Measurements from ENCODE around the gene WT1. TPM values are rescaled to one million over a fixed set of nuclear protein-coding genes. Genes with fewer than 3 reads are reported as not detected.

The WT1 gene
- total and polyA plus RNA-seq, 2 donors from 2014 or later = 0.66 to 15.0 TPM

GRCh38 chr11:32420139-32420538 lies 15.2 kb downstream of the WT1 start:
- FAIRE-seq (no peak), DNase-seq (no peak)

GRCh38 chr11:32418836-32419235 lies 16.5 kb downstream of the WT1 start:
- Histone ChIP-seq H3K9ac (ENCODE audit: low read length in 3 of 3) (no peak overlapping the region), H3K27me3 (ENCODE audit: control insufficient read depth, insufficient read depth, low read length) (no peaks in the 10 kb centered on the region), H3K36me3 (ENCODE audit: control insufficient read depth in 2 of 3, insufficient read depth in 3 of 3, low read length in 3 of 3) (peaks cover 0 to 11% (median 0%) of the 10 kb centered on the region in 3 donors), H3K27ac (ENCODE audit: low read depth in 2 of 2, low read length in 2 of 2) (no peak overlapping the region), H3K9me3 (ENCODE audit: control insufficient read depth in 2 of 3, insufficient read depth in 1 of 3, low read length in 3 of 3) (no peaks in the 10 kb centered on the region), H3K4me1 (ENCODE audit: control insufficient read depth in 2 of 3, insufficient read depth in 2 of 3, low read depth in 1 of 3, low read length in 3 of 3) (peaks cover 0 to 9% (median 2%) of the 10 kb centered on the region in 3 donors), H3K4me3 (ENCODE audit: low read length in 3 of 3) (peak overlapping the region in 1 of 3 donors; percentile 12)
- TF ChIP-seq CTCF (IDR thresholded peaks at IDR 0.05; ENCODE audit: borderline replicate concordance, extremely low read depth, insufficient read depth) = no peak
- intact Hi-C loops (cut with DNase I) = no loop called here
- no peak for FAIRE-seq
- DNase-seq = peak in 1 of 5 donors; percentile 40

More at GRCh38 chr11:32420139-32420538, 15.2 kb downstream of the WT1 start:
- Histone ChIP-seq H3K9ac (ENCODE audit: low read length in 3 of 3) (no peak overlapping the region), H3K4me3 (ENCODE audit: low read length in 3 of 3) (no peak overlapping the region), H3K36me3 (ENCODE audit: control insufficient read depth in 2 of 3, insufficient read depth in 3 of 3, low read length in 3 of 3) (peaks cover 0 to 13% (median 0%) of the 10 kb centered on the region in 3 donors), H3K4me1 (ENCODE audit: control insufficient read depth in 2 of 3, insufficient read depth in 2 of 3, low read depth in 1 of 3, low read length in 3 of 3) (peaks cover 0 to 9% (median 2%) of the 10 kb centered on the region in 3 donors), H3K9me3 (ENCODE audit: control insufficient read depth in 2 of 3, insufficient read depth in 1 of 3, low read length in 3 of 3) (no peaks in the 10 kb centered on the region), H3K27ac (ENCODE audit: low read depth in 2 of 2, low read length in 2 of 2) (no peak overlapping the region), H3K27me3 (ENCODE audit: control insufficient read depth, insufficient read depth, low read length) (no peaks in the 10 kb centered on the region)
- TF ChIP-seq CTCF (IDR thresholded peaks at IDR 0.05; ENCODE audit: borderline replicate concordance, extremely low read depth, insufficient read depth) = no peak
- intact Hi-C loops (cut with DNase I) = no loop called here

- DNase-seq = peak in 2 of 5 donors; percentile 81 to 84
- Histone ChIP-seq H3K36me3 (ENCODE audit: control insufficient read depth in 2 of 3, insufficient read depth in 3 of 3, low read length in 3 of 3) (peaks cover 0 to 11% (median 0%) of the 10 kb centered on the region in 3 donors), H3K4me1 (ENCODE audit: control insufficient read depth in 2 of 3, insufficient read depth in 2 of 3, low read depth in 1 of 3, low read length in 3 of 3) (peaks cover 0 to 9% (median 2%) of the 10 kb centered on the region in 3 donors), H3K27ac (ENCODE audit: low read depth in 2 of 2, low read length in 2 of 2) (no peak overlapping the region), H3K9me3 (ENCODE audit: control insufficient read depth in 2 of 3, insufficient read depth in 1 of 3, low read length in 3 of 3) (no peaks in the 10 kb centered on the region), H3K27me3 (ENCODE audit: control insufficient read depth, insufficient read depth, low read length) (no peaks in the 10 kb centered on the region), H3K9ac (ENCODE audit: low read length in 3 of 3) (no peak overlapping the region), H3K4me3 (ENCODE audit: low read length in 3 of 3) (no peak overlapping the region)
- TF ChIP-seq CTCF (IDR thresholded peaks at IDR 0.05; ENCODE audit: borderline replicate concordance, extremely low read depth, insufficient read depth) = no peak
- intact Hi-C loops (cut with DNase I) = no loop called here
- no peak for FAIRE-seq
Measured at GRCh38 chr11:32417806-32418205, 17.5 kb downstream of the WT1 start.

GRCh38 chr11:32416301-32416700 lies 19.0 kb downstream of the WT1 start:
- no peak for FAIRE-seq
- peaks cover 0 to 11% (median 0%) of the 10 kb centered on the region in 3 donors for H3K36me3 ChIP-seq (ENCODE audit: control insufficient read depth in 2 of 3, insufficient read depth in 3 of 3, low read length in 3 of 3)
- H3K4me1 ChIP-seq (ENCODE audit: control insufficient read depth in 2 of 3, insufficient read depth in 2 of 3, low read depth in 1 of 3, low read length in 3 of 3) = peaks cover 0 to 9% (median 2%) of the 10 kb centered on the region in 3 donors
- no peaks in the 10 kb centered on the region for H3K27me3 ChIP-seq (ENCODE audit: control insufficient read depth, insufficient read depth, low read length)
- H3K27ac ChIP-seq (ENCODE audit: low read depth in 2 of 2, low read length in 2 of 2) = no peak overlapping the region
- no peak overlapping the region for H3K9ac ChIP-seq (ENCODE audit: low read length in 3 of 3)
- no peak overlapping the region for H3K4me3 ChIP-seq (ENCODE audit: low read length in 3 of 3)
- intact Hi-C loops (cut with DNase I) = no loop called here
- TF ChIP-seq CTCF (IDR thresholded peaks at IDR 0.05; ENCODE audit: borderline replicate concordance, extremely low read depth, insufficient read depth) = no peak
- no peak for DNase-seq
- H3K9me3 ChIP-seq (ENCODE audit: control insufficient read depth in 2 of 3, insufficient read depth in 1 of 3, low read length in 3 of 3) = no peaks in the 10 kb centered on the region
